SK-N-SH (cell line): ENCODE measurements around the gene CALM1. TPM values are rescaled to one million over a fixed set of nuclear protein-coding genes. Genes with fewer than 3 reads are reported as not detected.

Experiments used
- CTCF ChIA-PET: fragments of 300-600, 350-600 bp; formaldehyde crosslinking; extraction: SDS; loops from one replicate; lab custom pipeline; 2021; lab: Yijun Ruan, JAX
- POLR2A ChIA-PET: fragments of 350-600 bp; sonication (Branson Sonifier 250); formaldehyde crosslinking; extraction: SDS; loops from one replicate; lab custom pipeline; 2020; ENCODE audit warnings: antibody characterized with exemption, inconsistent platforms; lab: Yijun Ruan, JAX
- DNase-seq: peaks from one replicate; pipeline ENCODE4 v3.0.0; 2012
- H2AFZ ChIP-seq: fragments of 200-600 bp; sonication (generic); 2 replicates; pipeline ENCODE4 v1.8.1; 2016; ENCODE audit warnings: antibody characterized with exemption, mild to moderate bottlenecking, low read depth
- H3F3A ChIP-seq: fragments of 200-600 bp; sonication (generic); replicated peaks from 2 replicates; pipeline ENCODE3; 2016; ENCODE audit warnings: antibody characterized with exemption, mild to moderate bottlenecking; ENCODE audit not compliant: insufficient read depth
- H3K27ac ChIP-seq, 2 experiments: fragments of 200-500 bp in 1 of 2; fragments of 200-600 bp in 1 of 2; sonication (Bioruptor generic) in 1 of 2; sonication (generic), shearing (Covaris generic) in 1 of 2; 2 replicates each; pipeline versions ENCODE4 v1.5.1 to v1.6.1; 2014 to 2016; ENCODE audit warnings: low read depth in 2 of 2, inconsistent platforms in 1 of 2, low read length in 1 of 2, mild to moderate bottlenecking in 1 of 2, mixed read lengths in 1 of 2
- H3K27me3 ChIP-seq: fragments of 200-600 bp; sonication (generic), shearing (Covaris generic); 2 replicates; pipeline ENCODE4 v1.6.1; 2016; ENCODE audit warnings: mixed run types; ENCODE audit not compliant: insufficient read depth
- H3K36me3 ChIP-seq, 2 experiments: fragments of 200-500 bp in 1 of 2; fragments of 200-600 bp in 1 of 2; sonication (Bioruptor generic) in 1 of 2; sonication (generic) in 1 of 2; replicated peaks in 1 of 2; 2 replicates each; pipeline versions ENCODE3 to v1.5.1; 2014 to 2016; ENCODE audit warnings: low read length in 1 of 2, mild to moderate bottlenecking in 1 of 2; ENCODE audit not compliant: insufficient read depth in 2 of 2, control insufficient read depth in 1 of 2
- H3K4me1 ChIP-seq, 2 experiments: fragments of 200-500 bp in 1 of 2; fragments of 200-600 bp in 1 of 2; sonication (Bioruptor generic) in 1 of 2; sonication (generic), shearing (Covaris generic) in 1 of 2; 2 replicates each; pipeline versions ENCODE4 v1.5.1 to v1.6.1; 2014 to 2016; ENCODE audit warnings: low read depth in 1 of 2, low read length in 1 of 2, mixed run types in 1 of 2; ENCODE audit not compliant: insufficient read depth in 2 of 2, control insufficient read depth in 1 of 2
- H3K4me2 ChIP-seq: fragments of 200-600 bp; sonication (generic), shearing (Covaris generic); 2 replicates; pipeline ENCODE4 v1.6.1; 2017; ENCODE audit warnings: mixed run types
- H3K4me3 ChIP-seq, 2 experiments: fragments of 200-500 bp in 1 of 2; fragments of 200-600 bp in 1 of 2; sonication (Bioruptor generic) in 1 of 2; sonication (generic), shearing (Covaris generic) in 1 of 2; 2 replicates each; pipeline versions ENCODE4 v1.5.1 to v1.8.1; 2014 to 2016; ENCODE audit warnings: low read depth in 2 of 2, inconsistent platforms in 1 of 2, low read length in 1 of 2, mild to moderate bottlenecking in 1 of 2, mixed read lengths in 1 of 2, moderate library complexity in 1 of 2
- H3K79me2 ChIP-seq: fragments of 200-600 bp; sonication (generic); 2 replicates; pipeline ENCODE4 v1.8.1; 2017; ENCODE audit warnings: mild to moderate bottlenecking; ENCODE audit not compliant: insufficient read depth
- H3K9ac ChIP-seq: fragments of 200-600 bp; sonication (generic); 2 replicates; pipeline ENCODE4 v1.6.1; 2017; ENCODE audit warnings: mixed run types
- H3K9me2 ChIP-seq: fragments of 200-600 bp; sonication (generic); 2 replicates; pipeline ENCODE4 v1.6.1; 2017; ENCODE audit warnings: mixed run types
- H3K9me3 ChIP-seq: fragments of 200-600 bp; sonication (generic); 2 replicates; pipeline ENCODE4 v1.6.1; 2017; ENCODE audit warnings: mixed run types, mild to moderate bottlenecking, moderate library complexity
- H4K20me1 ChIP-seq: fragments of 200-600 bp; sonication (generic); 2 replicates; pipeline ENCODE4 v1.6.1; 2017; ENCODE audit warnings: mild to moderate bottlenecking, mixed run types; ENCODE audit not compliant: insufficient read depth
- CHD2 ChIP-seq: fragments of 150-350 bp; IDR thresholded peaks from 2 replicates; pipeline ENCODE4 v1.6.1; 2018; ENCODE audit warnings: low read length; ENCODE audit not compliant: partially characterized antibody
- EP300 ChIP-seq, 2 experiments: IDR thresholded peaks; 2 replicates each; pipeline versions ENCODE4 v1.4.0 to v1.6.1; 2012; ENCODE audit warnings: borderline replicate concordance in 1 of 2, low read depth in 1 of 2, low read length in 1 of 2
- EZH2phosphoT487 ChIP-seq: fragments of 200-600 bp; sonication (generic); IDR thresholded peaks from 2 replicates; pipeline ENCODE4 v1.6.1; 2017; ENCODE audit warnings: low read depth, mixed run types, mild to moderate bottlenecking, antibody characterized with exemption, moderate library complexity, borderline replicate concordance
- FOSL2 ChIP-seq: IDR thresholded peaks from 2 replicates; pipeline ENCODE4 v1.4.0; 2012; ENCODE audit warnings: low read depth, mild to moderate bottlenecking, moderate library complexity, borderline replicate concordance
- FOXJ3 ChIP-seq: sonication (generic); formaldehyde crosslinking; IDR thresholded peaks from 2 replicates; pipeline ENCODE4 v1.5.1; 2020; ENCODE audit warnings: mild to moderate bottlenecking, missing genetic modification reagents
- FOXM1 ChIP-seq: IDR thresholded peaks from 2 replicates; pipeline ENCODE4 v1.4.0; 2012; ENCODE audit warnings: low read depth, mild to moderate bottlenecking
- GABPA ChIP-seq: IDR thresholded peaks from 2 replicates; pipeline ENCODE4 v1.4.0; 2012; ENCODE audit warnings: low read depth, mild to moderate bottlenecking
- IRF3 ChIP-seq: fragments of 150-350 bp; IDR thresholded peaks from 2 replicates; pipeline ENCODE4 v1.6.1; 2016; ENCODE audit warnings: mild to moderate bottlenecking, low read depth, low read length
- JUND ChIP-seq: IDR thresholded peaks from 2 replicates; pipeline ENCODE4 v1.4.0; 2012
- MEF2A ChIP-seq: IDR thresholded peaks from 2 replicates; pipeline ENCODE4 v1.4.0; 2012; ENCODE audit warnings: low read depth, borderline replicate concordance
- NFIC ChIP-seq: IDR thresholded peaks from 2 replicates; pipeline ENCODE4 v1.4.0; 2012; ENCODE audit warnings: borderline replicate concordance
- NRF1 ChIP-seq: IDR thresholded peaks from 2 replicates; pipeline ENCODE4 v1.6.1; 2012; ENCODE audit warnings: low read depth, mild to moderate bottlenecking, low read length
- POLR2AphosphoS5 ChIP-seq: IDR thresholded peaks from 2 replicates; pipeline ENCODE4 v1.6.1; 2012; ENCODE audit warnings: low read depth, low read length
- RFX5 ChIP-seq: IDR thresholded peaks from 2 replicates; pipeline ENCODE4 v1.6.1; 2012; ENCODE audit warnings: mild to moderate bottlenecking, improper control_type of control experiment, low read length
- RXRA ChIP-seq: IDR thresholded peaks from 2 replicates; pipeline ENCODE4 v1.4.0; 2012; ENCODE audit warnings: low read depth, mild to moderate bottlenecking, borderline replicate concordance
- SIN3A ChIP-seq: IDR thresholded peaks from 2 replicates; pipeline ENCODE4 v1.6.1; 2012; ENCODE audit warnings: low read depth, mild to moderate bottlenecking, low read length, moderate library complexity, borderline replicate concordance
- SMC3 ChIP-seq: IDR thresholded peaks from 2 replicates; pipeline ENCODE4 v1.6.1; 2012; ENCODE audit warnings: low read depth, low read length, improper control_type of control experiment
- TCF12 ChIP-seq: IDR thresholded peaks from 2 replicates; pipeline ENCODE4 v1.4.0; 2012
- YY1 ChIP-seq: IDR thresholded peaks from 2 replicates; pipeline ENCODE4 v1.4.0; 2012; ENCODE audit warnings: low read depth, mild to moderate bottlenecking
- ZBTB33 ChIP-seq: IDR thresholded peaks from 2 replicates; pipeline ENCODE4 v1.4.0; 2012; ENCODE audit warnings: low read depth, borderline replicate concordance
- WGBS: methylation state at CpG from one replicate; pipeline ENCODE4 v1.1.6; 2017; ENCODE audit warnings: low lambda C conversion rate; 5-methylcytosine and 5-hydroxymethylcytosine counted together
- polyA plus RNA-seq, 3 experiments: library from polyadenylated mRNA; depleted of rRNA; stranded (reverse); fragments of >200 nt; gene quantifications; 2 replicates each; pipeline ENCODE4 v1.2.3, GENCODE V29; 2012
- TF ChIP-seq, protein P1 (sequence below): IDR thresholded peaks from 2 replicates; pipeline ENCODE4 v1.6.1; 2012; ENCODE audit warnings: mild to moderate bottlenecking, low read depth, low read length, moderate library complexity
- TF ChIP-seq, protein P2 (sequence below): fragments of 150-350 bp; IDR thresholded peaks from 2 replicates; pipeline ENCODE4 v1.6.1; 2017; ENCODE audit warnings: antibody characterized with exemption, low read length, low read depth, borderline replicate concordance

CALM1 gene
- 221 and 299 TPM in 2 replicates for polyA plus RNA-seq (2012; rRNA removed)
- polyA plus RNA-seq (2012; cell fraction: cytosol; rRNA removed), result 260 and 283 TPM in 2 replicates
- polyA plus RNA-seq (2012; cell fraction: nucleus; rRNA removed), result 165 and 178 TPM in 2 replicates

DNA sequence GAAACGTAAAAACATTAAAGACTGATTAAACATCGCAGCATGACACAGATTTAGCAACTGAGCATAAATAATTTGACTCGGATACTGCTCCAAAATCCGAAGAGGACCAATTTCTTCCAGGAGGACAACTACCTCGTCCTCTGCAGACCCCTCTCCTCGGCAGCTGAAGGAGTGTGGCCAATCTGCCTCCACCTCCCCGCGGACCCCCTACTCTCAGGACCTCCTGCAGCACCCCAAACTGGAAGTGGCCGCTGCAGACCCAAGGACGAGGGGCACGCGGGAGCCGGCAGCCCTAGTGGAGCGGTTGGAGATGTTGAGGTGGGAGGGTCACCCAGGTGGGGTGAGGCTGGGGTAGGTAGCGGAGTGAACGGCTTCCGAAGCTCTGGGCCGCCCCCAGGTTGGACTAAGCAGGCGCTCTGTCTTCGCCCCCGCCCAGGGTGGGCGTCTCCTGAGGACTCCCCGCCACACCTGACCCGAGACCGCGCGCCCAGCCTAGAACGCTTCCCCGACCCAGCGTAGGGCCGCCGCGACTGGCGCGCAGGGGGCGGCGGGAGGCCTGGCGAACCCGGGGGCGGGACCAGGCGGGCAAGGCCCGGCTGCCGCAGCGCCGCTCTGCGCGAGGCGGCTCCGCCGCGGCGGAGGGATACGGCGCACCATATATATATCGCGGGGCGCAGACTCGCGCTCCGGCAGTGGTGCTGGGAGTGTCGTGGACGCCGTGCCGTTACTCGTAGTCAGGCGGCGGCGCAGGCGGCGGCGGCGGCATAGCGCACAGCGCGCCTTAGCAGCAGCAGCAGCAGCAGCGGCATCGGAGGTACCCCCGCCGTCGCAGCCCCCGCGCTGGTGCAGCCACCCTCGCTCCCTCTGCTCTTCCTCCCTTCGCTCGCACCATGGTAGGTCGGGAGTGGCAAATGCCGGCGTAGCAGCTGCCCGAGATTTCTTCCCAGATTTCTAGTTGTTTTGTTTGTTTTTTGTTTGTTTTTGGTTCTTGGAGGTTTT lies at the start of gene CALM1:
Gene CALM1, plus strand, starts transcription at position 689 of the 999 bp plus-strand sequence. Its CDS starts 202 bp downstream, at position 891.
- no peaks in the 10 kb centered on the region for H3K27me3 ChIP-seq
- peaks cover 44% of the 10 kb centered on the region for H3K79me2 ChIP-seq
- peak; percentile 97 for DNase-seq
- peak within 1 kb of the TSS; percentile 96 for H2AFZ ChIP-seq
- WGBS, result 6% methylated on average over 21 of the region's 89 CpGs
- peak within 1 kb of the TSS; percentile 91 for H3K9ac ChIP-seq
- H3K27ac ChIP-seq, result peak within 1 kb of the TSS; percentile 57 to 86; a peak in 3 of 4 replicates
- H3F3A ChIP-seq, result no peaks in the 10 kb centered on the region
- CTCF ChIA-PET, result interaction anchor here (0.8 to 2.6 kb wide), 8 partner anchors 11 to 361 kb away, joined by 3 to 13 read pairs (median 4); no protein-coding TSS in a partner anchor
- H4K20me1 ChIP-seq, result peaks cover 35% of the 10 kb centered on the region
- H3K9me2 ChIP-seq, result no peaks in the 10 kb centered on the region
- peaks cover 4 to 26% of the 10 kb centered on the region in 2 experiments; a peak in 3 of 4 replicates for H3K4me1 ChIP-seq
- H3K9me3 ChIP-seq, result no peaks in the 10 kb centered on the region
- peaks cover 17 to 19% of the 10 kb centered on the region in 2 experiments for H3K36me3 ChIP-seq
- H3K4me2 ChIP-seq, result peak within 1 kb of the TSS; percentile 99
- peak within 1 kb of the TSS; percentile 86 to 99 for H3K4me3 ChIP-seq
- POLR2A ChIA-PET, result interaction anchor here (0.6 to 2.8 kb wide), 16 partner anchors 10 to 361 kb away, joined by 3 to 36 read pairs (median 4); no protein-coding TSS in a partner anchor
- TF ChIP-seq FOXM1 (0 out of 2 replicates have a peak, but pooled peaks have one; percentile 25), RXRA (0 out of 2 replicates have a peak, but pooled peaks have one; percentile 15), EP300 (IDR thresholded peaks at IDR 0.05; ENCODE audit: borderline replicate concordance in 1 of 2, low read depth in 1 of 2, low read length in 1 of 2) (peak; percentile 57 to 58; a peak in 2 of 4 replicates), FOXJ3 (no peak; the same call in none of the 2 replicates), SIN3A (peak; percentile 94; the same call in 1 of the 2 replicates), YY1 (peak; percentile 81), IRF3 (no peak), NFIC (0 out of 2 replicates have a peak, but pooled peaks have one; percentile 33), RFX5 (no peak), EZH2phosphoT487 (no peak), CHD2 (peak; percentile 98), ZBTB33 (no peak), FOSL2 (no peak; the same call in 1 of the 2 replicates), TCF12 (peak; percentile 29; the same call in 1 of the 2 replicates), SMC3 (peak; percentile 24), NRF1 (peak; percentile 34; the same call in 1 of the 2 replicates), GABPA (0 out of 2 replicates have a peak, but pooled peaks have one; percentile 27), POLR2AphosphoS5 (peak; percentile 100), JUND (peak; percentile 54; the same call in 1 of the 2 replicates), MEF2A (no peak)
- TF ChIP-seq, protein P1, sequence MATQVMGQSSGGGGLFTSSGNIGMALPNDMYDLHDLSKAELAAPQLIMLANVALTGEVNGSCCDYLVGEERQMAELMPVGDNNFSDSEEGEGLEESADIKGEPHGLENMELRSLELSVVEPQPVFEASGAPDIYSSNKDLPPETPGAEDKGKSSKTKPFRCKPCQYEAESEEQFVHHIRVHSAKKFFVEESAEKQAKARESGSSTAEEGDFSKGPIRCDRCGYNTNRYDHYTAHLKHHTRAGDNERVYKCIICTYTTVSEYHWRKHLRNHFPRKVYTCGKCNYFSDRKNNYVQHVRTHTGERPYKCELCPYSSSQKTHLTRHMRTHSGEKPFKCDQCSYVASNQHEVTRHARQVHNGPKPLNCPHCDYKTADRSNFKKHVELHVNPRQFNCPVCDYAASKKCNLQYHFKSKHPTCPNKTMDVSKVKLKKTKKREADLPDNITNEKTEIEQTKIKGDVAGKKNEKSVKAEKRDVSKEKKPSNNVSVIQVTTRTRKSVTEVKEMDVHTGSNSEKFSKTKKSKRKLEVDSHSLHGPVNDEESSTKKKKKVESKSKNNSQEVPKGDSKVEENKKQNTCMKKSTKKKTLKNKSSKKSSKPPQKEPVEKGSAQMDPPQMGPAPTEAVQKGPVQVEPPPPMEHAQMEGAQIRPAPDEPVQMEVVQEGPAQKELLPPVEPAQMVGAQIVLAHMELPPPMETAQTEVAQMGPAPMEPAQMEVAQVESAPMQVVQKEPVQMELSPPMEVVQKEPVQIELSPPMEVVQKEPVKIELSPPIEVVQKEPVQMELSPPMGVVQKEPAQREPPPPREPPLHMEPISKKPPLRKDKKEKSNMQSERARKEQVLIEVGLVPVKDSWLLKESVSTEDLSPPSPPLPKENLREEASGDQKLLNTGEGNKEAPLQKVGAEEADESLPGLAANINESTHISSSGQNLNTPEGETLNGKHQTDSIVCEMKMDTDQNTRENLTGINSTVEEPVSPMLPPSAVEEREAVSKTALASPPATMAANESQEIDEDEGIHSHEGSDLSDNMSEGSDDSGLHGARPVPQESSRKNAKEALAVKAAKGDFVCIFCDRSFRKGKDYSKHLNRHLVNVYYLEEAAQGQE, result peak; percentile 73; the same call in 1 of the 2 replicates
- TF ChIP-seq, protein P2, sequence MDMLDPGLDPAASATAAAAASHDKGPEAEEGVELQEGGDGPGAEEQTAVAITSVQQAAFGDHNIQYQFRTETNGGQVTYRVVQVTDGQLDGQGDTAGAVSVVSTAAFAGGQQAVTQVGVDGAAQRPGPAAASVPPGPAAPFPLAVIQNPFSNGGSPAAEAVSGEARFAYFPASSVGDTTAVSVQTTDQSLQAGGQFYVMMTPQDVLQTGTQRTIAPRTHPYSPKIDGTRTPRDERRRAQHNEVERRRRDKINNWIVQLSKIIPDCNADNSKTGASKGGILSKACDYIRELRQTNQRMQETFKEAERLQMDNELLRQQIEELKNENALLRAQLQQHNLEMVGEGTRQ, result no peak
